COLO829 (cell line): ENCODE results near the gene C3orf20.

Source experiments
- DNase-seq: peaks from one replicate; pipeline ENCODE4 v3.0.0; 2012; ENCODE audit warnings: low spot score

Gene C3orf20

DNA sequence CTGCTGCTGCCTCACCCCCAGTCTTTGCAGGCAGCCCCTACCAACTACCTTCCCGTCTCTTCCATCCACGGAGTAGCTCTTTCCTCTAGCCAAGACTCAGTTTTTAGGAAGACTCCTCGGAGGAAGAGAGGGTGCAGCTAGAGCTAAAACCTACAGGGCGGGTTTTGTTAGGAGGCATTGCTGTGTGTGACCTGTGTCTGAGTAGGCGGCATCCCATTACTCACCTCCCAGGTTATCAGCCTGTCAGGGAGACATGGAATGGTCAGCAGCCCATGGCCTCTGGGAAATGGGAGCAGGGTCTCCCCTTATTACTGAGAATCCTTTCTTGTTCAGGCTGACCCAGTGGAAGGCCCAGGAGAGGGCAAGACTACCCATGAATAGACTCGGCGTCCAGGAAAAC is 100.1 kb downstream of the C3orf20 start:
- no peak for DNase-seq

DNA sequence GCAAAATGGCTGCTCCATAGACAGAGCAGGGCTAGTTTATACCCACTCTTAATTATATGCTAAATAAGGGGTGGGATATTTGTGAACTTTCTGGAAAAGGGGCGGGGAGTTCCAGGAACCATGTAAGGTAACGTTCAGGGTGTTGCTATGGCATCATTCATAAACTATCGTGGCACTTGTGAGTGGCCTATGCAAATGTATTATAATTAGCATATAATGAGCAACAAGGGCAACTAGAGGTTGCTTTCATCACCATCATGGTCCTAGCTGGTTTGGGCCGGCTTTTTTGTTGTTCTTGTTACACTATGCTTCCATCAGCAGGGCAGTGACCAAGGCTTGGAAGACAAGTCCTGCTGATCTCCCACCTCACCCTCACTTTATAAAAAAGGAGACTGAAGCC is 100.6 kb downstream of the C3orf20 start:
- DNase-seq, result no peak

DNA sequence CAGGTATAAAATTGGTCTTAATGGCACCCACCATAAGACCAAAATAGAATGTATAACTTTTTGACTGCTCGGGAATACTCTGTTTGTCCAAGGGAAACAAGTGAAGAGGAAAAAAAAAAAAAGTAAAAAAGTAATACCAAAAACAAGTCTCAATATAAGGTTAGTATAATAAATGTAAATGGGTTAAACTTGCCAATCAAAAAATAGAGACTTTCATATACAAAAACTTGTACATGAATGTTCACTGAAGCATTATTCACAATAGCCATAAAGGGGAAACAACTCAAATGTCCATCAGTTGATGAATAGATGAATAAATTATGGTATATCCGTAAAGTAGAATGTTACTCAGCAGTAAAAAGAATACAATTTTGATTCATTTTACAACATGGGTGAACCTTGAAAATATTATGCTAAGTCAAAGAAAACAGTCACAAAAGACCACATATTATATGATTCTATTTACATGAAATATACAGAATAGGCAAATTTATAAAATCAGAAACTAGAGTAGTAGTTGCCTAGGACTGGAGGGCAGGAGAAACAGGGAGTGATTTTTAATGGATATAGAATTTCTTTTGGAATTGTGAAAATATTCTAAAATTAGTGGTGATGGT is 104.2 kb downstream of the C3orf20 start:
- DNase-seq, result no peak

DNA sequence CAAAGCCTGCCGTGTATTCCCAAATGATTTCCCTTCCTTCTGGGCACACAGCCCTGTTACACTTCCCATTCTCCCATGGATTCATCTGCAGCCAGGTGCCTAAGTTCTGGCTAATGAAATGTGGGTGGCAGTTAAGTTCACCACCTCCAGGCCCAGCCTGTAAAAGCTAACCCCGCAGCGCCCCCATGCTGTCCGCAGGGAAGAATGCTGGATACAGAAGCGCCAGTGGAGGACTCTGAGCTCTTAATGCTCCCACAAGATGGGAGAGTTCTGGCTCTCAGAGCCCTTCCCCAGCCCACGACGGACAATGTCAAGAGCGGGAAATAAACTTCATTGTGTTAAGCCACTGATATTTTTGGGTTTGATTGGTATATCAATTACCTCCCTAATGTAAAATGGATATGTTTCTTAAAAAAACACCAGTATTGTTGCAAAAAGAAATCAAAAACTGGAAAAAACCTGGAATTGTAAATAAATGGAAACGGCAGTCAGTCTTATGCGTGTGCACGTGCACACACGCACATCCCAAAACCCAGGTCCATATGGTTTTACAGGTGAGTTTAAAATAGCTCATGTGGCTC is 106.1 kb downstream of the C3orf20 start:
- peak; percentile 42 for DNase-seq

DNA sequence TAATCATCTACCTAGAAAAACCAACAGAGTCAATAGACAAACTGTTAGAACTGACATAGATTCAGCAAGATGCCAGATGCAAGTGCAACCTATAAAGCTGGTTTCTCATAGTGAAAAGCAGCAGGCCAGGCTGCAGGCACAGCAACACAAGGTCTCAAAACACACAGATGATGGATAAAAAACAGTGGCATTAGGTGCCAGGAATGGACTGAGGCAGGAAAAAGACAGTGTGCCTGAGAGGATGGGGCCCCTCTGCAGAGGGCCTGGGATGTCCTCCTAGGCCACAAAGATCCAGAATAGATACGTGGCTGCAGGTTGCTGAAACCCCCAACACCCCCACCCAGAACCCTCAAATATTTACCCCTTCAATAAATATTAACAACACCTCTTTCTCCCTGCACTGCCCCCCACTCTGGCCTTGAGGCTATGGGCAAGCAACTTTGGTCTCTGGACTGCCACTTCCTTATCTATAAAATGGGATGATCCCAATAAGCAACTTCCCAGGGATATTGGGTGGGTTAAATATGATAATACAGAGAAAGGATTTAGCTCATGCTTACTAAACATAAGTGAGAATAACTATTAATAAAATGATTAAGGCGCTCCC is 108.6 kb downstream of the C3orf20 start:
- DNase-seq, result no peak

DNA sequence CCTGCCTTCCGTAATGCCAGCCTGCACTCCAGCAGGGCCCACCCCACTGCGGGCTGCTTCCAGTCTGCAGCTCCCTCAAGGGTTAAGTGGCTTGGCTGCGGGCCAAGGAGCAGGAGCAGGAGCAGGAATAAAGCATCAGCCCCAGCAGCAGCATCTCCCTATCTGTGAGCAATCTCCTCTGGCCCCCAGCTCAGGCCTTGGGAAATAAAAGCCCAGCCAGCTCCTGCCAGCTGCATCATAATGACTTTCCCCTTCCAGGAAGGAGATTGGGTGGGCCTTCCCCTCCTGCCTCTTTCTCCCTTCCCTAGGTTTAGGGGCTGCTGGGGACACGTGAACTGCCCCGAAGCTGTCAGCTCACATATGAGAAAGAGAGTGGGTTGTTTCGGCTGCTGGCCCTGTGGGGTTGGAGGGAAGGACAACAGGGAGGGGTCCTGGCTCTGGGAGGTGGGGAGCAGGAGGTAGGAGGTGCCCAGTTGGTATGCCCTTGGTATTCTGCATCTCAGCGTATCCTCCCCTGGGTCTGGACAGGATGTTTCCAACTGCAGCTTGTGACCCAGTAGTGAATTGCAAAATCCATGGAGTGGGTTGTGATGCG is 109.2 kb downstream of the C3orf20 start:
- DNase-seq, result no peak

DNA sequence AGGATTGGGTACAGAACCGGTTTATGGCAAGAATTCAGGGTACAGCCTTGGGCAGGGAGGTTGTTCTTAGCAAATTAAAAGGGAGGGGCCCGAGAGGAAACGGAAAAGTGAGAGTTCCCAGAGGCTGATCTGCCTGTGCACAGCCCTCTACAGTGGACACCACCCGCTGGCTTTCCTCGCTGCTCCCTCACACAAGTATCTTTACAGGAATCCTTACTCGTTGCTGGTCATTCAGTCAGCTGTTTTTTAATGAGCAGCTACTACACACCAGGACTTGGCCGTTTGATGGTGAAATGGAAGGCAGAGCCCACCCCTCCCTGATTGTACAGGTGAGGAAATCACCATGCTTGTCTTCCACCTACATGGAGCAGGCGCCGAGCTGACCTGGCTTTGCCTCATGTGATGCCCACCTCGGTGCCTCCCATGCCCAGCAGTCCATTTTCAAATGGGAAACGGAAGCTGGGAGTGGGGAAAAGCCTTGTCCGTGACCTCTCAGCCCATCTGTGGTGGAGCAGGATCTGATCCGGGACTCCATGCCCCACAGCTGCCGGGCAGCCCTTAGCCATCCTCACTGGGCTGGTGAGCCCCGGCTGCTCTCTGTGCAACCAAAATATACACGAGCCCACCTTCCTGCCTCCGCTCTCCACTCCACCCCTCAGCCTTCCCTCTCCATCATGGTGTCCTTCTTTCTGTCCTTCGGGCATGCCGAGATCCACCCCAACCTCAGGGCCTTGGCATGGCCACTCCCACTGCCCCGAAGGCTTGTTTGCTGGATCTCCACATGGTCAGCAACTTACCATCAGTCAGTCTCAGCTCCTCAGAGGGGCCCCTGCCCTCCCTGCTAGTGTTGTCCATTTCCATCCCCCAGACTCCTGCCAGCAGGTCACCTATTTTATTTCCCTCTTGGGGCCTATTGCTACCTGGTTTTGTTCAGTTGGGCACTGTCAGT is 110.5 kb downstream of the C3orf20 start:
- DNase-seq, result no peak

DNA sequence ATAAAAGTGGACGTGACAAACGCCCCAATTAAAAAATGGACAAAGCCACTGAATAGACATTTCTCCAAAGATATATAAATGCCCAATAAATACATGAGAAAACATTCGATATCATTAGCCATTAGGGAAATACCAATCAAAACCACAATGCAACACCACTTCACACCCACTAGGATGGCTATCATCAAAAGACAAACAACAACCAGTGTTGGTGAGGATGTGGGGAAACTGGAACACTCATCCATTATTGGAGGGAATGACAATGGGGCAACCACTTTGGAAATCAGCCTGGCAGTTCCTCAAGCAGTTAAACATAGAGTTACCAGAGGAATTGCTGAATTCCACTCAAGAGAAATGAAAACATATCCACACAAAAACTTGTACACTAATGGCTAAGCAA is 111.4 kb downstream of the C3orf20 start:
- no peak for DNase-seq

DNA sequence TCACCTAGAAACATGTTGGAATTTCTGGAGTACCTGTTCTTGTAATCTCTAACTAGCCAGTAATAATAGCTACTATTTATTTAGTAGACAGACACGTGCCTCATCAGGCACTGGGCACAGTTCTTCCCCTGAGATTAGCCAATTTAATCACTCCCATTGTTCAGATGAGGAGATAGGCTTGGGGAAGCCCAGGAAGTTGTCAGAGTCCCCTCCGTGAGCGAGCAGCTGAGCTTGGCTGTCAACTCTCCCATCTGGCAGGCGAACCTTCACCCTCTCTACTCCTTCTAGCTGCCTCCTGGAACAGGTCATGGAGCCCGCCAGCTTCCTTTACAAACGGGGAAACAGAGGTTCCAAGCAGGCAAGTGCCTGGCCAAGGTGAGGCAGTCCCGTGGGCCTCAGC is 112.7 kb downstream of the C3orf20 start:
- DNase-seq, result no peak

DNA sequence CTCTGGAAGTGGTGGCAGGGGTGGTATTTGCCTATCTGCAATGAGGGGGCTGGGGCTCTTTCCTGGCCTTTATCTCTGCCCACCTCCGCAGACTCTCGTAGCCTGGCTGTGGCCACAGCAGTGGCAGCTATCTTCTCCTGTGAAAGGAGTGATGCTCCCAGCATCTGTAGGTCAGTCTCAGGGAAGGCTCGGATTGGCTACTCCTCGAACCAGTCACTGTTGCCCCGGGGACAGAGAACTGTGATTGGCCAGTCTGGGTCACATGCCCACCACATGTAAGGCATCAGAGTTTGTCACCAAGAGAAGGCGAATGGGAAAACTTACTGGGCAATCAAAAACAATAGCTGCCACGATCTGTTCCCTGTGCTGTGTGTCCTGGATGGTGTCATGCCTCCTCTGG is 113.7 kb downstream of the C3orf20 start:
- DNase-seq, result no peak

DNA sequence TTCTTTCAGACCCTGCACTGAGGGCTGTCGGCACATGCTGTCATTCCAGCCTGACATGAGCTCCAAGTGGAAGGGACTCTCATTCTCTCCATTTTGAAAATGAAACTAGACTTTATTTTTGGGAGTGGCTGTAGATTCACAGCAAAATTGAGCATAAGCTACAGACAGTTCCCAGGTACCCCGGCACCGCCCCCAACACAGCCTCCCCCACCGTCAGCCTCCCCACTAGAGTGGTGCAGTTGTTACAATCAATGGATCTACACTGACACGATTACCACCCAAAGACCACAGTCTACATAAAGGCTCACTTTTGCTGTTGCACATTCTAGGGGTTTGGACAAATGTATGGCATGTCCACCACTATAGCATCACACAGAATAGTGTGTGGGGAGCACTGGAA is 114.3 kb downstream of the C3orf20 start:
- no peak for DNase-seq

DNA sequence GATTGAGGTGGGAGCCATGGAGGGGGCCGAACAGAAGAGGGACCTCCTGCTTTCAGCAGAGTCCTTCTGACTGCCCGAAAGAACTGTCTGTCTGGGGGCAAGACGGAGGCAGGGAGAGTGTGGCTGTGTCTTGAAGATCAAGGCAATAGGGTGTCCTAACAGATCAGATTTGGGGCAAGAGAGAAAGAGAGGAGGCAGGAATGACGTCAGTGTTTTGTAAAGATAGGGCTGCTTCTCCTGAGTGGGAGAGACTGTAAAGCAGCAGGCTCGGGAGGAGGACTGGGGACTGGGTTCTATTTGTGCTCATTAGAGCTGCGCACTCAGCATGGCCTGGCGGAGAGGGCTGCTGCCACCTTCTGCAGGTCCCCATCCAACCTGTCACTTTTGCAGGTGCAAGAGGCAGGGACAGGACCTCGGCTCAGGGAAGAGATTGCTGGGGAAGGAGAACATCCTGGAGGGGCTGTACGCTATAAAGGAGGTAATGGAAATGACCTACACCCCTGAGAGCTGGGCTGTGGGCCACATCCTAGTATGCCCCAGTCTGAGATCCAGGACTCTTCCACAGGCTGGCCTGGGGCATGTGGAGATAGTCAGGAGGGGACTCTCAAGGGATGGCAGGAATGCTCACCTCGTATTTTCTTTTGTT is 114.8 kb downstream of the C3orf20 start:
- DNase-seq, result no peak

DNA sequence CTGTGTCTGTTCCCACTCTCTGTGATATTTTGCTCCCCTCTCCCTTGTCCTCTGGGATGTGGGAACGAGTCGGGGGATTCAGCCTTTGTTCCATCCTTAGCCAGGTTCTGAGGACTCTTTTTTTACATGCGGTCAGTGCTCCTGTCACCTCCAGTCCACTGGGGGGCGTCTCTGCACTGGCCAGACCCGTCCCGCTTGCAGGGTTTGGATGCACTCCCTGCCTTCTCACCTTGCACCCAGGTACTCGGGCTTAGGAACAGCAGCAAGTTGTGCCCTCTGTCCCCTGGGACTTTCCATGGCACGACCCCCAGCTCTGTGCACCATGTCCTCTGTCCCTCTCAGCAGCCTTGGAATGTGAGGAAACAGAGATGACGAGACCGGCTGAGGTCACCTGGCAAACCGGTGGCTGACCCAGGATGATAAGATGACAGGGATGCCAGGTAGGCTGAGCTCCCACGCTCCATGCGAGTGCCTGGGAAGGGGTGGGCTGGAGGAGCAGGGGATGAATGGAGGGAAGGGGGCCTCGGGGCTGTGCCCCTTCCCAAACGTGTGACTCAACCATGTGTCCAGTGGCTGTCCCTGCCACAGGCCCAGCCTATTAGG is 116.5 kb downstream of the C3orf20 start:
- peak; percentile 37 for DNase-seq

DNA sequence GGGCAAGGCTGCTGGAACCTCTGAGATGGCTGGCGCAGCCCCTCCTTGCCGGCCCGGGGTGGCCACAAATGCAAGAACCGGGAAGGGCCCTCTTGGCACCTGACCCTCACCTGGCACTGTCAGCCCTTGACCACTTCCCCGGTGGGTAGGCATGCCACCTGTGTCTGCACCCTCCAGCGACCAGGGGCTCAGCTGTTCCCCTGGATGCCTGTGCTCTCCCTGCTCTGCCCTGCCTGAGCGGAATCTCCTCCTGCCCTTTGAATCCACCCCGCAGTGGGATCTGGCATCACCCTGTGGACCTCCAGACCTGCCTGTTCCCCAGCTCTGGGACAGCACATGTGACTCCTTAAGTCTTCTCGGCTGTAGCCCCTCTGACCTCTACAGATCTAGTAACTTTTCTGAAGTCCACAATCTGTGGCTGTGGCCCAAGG is 117.8 kb downstream of the C3orf20 start:
- DNase-seq, result no peak

DNA sequence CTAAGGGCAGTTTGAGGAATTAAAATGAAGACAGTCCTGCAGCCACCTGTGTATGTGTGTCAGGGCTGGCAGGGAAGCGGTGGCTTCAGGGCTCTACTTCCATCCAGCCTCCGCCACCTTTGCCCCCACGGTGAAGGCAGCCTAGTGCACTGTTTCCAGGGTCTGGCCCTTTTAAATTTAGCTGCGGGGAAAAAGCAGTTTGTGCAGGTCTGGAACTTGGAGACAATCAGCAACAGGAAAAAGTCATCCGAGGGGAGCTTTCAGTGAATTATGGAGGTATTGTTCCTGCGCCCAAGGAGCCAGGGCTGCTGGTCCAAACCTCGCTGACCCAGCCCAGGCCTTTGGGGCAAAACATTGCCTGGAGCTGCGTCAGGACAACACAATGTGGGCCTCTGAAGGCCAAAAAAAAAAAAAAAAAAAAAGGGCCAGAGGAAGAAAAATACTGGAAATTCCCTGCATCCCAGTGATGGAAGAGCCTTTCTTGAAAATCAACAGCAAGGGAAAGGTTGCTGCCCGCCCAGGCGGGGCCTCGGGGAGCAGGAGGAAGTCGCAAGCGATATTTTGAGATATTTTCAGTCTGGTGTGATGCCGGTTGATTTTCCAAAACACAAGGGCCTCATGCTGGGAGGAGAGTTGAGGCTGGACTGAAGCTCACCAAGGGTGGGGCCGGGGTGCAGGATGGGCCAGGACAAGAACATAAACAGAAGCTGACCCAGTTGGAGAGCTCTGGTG is 118.4 kb downstream of the C3orf20 start:
- no peak for DNase-seq

DNA sequence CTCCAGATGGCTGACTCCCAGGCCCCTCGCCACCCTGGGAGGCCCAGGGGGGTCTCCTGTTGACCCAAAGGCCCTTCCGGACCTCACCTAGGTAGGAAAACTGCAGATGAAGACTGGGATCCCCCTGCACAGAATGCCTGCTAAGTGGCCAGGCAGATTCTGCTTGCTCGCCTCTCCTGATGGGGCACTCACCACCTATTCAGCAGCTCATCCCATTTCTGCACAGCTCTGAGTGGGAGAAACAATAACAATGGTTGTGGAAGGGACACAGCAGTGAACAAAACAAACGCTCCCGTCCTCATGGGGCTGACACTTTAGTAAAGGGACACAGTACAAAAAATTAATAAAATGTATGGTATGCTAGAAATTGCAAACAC is 118.9 kb downstream of the C3orf20 start:
- DNase-seq, result no peak

DNA sequence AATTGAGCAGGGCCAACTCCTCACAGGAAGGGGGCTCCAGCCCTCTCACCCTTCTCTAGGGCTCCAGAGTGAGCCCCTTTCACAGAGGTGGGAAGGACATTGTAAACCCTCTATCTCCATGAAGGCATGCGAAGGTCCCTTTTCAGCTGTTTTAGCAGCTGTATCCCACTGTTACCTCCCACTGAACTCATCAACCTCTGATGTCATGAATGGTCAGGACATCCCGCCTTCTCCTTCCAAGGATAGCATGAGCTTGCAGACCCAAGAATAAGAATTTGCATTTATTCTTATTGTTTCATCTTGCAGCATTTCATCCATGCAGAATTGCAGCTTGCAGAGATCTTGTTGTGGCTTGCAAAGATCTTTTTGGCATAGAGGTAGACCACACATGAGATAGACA is 119.5 kb downstream of the C3orf20 start:
- DNase-seq, result no peak

DNA sequence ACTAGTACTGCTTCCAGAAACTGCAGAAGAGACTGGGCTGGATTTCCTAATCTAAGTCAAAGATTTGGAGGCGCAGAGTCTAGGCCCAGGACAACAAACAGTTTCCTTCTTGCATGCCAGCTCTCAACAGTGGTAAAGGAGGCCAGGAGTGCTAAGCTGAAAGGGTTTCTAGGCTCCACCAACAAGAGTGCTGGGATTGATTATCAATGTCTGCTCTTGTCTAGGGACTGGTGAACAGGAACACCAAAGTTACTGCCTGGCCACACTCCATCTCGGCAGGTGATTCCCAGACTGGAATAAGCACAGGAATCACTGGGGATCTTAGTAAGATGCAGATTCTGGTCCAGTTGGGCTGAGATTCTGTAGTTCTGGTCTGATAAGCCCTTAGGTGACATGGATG is 121.1 kb downstream of the C3orf20 start:
- DNase-seq, result no peak

DNA sequence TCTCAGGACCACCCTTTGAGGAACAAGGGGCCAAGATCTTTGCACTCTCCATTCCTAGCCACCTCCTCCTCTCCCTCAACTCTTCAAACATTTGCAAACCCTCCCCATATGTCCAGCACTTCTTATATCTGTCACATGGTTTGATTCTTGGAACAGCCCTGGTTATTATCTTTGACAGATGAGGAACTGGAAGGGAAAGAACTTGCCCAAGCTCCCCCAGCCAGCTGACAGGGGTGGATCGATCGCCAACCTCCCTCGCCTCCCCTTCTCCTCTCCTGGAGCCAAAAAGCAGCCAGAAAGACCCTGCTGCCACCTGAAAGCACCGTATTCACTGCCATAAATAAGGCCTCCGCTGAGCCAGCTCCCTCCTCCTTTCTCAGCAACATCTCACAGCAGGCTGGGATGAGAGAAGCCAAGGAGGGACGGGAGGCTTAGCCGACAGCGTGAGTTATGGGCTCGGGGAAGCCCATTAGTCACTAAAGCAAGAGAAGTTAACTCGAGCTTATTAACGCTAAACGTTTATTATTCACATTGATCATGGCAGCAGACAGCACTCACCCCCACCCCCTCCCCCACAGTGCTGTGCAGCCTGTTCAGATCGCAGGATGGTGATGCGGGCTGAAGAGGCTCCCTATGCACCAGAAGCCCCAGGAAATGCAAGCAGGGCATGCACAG is 121.6 kb downstream of the C3orf20 start:
- DNase-seq, result no peak

DNA sequence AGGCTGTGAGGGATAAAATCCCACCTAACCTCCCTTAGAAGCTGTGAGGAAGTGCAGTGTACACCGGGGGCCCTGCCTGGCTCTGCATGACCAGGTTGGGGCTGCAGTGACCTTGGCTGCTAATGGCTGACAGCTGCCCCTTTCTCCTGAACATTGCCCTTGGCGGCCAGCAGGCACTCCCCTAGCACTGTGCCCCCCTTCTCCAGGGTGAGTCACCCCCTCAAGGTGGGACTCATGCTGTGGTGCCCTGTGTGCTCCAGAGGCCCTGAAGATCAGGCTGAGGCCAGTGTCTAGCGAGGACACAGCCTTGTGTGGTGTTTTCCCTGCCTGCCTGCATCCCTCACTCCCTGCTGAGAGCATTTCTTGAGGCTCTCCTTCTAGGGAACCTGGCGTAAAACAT is 122.8 kb downstream of the C3orf20 start:
- no peak for DNase-seq
